Endometrial microvascular endothelial cells (primary cell): ENCODE data around the gene PDE6G. TPM values are rescaled to one million over a fixed set of nuclear protein-coding genes. Genes with fewer than 3 reads are reported as not detected.
"Not testable (repeated sequence)": the region's sequence is repeated elsewhere in the genome, so short reads cannot be mapped to it uniquely, and the experiment has no call there.

Experiments used
- in situ Hi-C: cut with HindIII; loops from 2 replicates; pipeline ENCODE4 v1.10.0; 2017; ENCODE audit warnings: low sequenced_read_pairs, low pct_unique_long_range_greater_than_20kb; ENCODE audit errors: inconsistent ontology term
- total RNA-seq: library from RNA; depleted of rRNA; stranded (reverse); fragments of >200 nt; gene quantifications from one replicate; pipeline ENCODE4 v1.2.3, GENCODE V29; 2015; ENCODE audit errors: inconsistent ontology term

Gene PDE6G
- total RNA-seq, 1 donor from 2014 or later, result 0.37 TPM

- in situ Hi-C loops, result no loop called here
Measured at GRCh38 chr17:81690066-81690465, 33.7 kb upstream of the PDE6G start.

GRCh38 chr17:81688616-81689015 is 32.3 kb upstream of the PDE6G start:
- in situ Hi-C loops, result no loop called here

GRCh38 chr17:81687770-81688541 is 31.6 kb upstream of the PDE6G start:
- in situ Hi-C loops, result no loop called here

GRCh38 chr17:81686614-81687013 is 30.3 kb upstream of the PDE6G start:
- in situ Hi-C loops, result no loop called here

GRCh38 chr17:81685108-81685507 is 28.8 kb upstream of the PDE6G start:
- in situ Hi-C loops, result no loop called here

GRCh38 chr17:81684442-81684911 is 28.1 kb upstream of the PDE6G start:
- in situ Hi-C loops, result no loop called here

GRCh38 chr17:81683584-81684441 is 27.5 kb upstream of the PDE6G start, which contains the start of the genes ARL16 and HGS:
Gene ARL16 (minus strand): TSS chr17:81683797. CDS start chr17:81683753, 44 bp downstream.
Gene HGS (plus strand): TSS chr17:81684011. CDS start chr17:81684067, 56 bp downstream.
- in situ Hi-C loops, result no loop called here

GRCh38 chr17:81683208-81683583 is 26.9 kb upstream of the PDE6G start:
- in situ Hi-C loops, result no loop called here

GRCh38 chr17:81682565-81683207 is 26.3 kb upstream of the PDE6G start:
- in situ Hi-C loops, result no loop called here

GRCh38 chr17:81681672-81682071 is 25.3 kb upstream of the PDE6G start:
- in situ Hi-C loops, result no loop called here

- in situ Hi-C loops, result no loop called here
Measured at GRCh38 chr17:81680150-81680549, 23.8 kb upstream of the PDE6G start.

GRCh38 chr17:81676906-81677305 is 20.6 kb upstream of the PDE6G start:
- in situ Hi-C loops, result no loop called here

GRCh38 chr17:81675515-81676221 is 19.3 kb upstream of the PDE6G start:
- in situ Hi-C loops, result not testable (repeated sequence)

GRCh38 chr17:81673561-81674258 is 17.4 kb upstream of the PDE6G start:
- in situ Hi-C loops, result no loop called here

GRCh38 chr17:81672954-81673353 is 16.6 kb upstream of the PDE6G start:
- in situ Hi-C loops, result no loop called here

- in situ Hi-C loops, result no loop called here
Measured at GRCh38 chr17:81672504-81672903, 16.2 kb upstream of the PDE6G start.

GRCh38 chr17:81667754-81668153 is 11.4 kb upstream of the PDE6G start:
- in situ Hi-C loops, result no loop called here
